ENCODE data around the gene DBT. TPM values are rescaled to one million over a fixed set of nuclear protein-coding genes. Genes with fewer than 3 reads are reported as not detected.
"Not testable (repeated sequence)": the region's sequence is repeated elsewhere in the genome, so short reads cannot be mapped to it uniquely, and the experiment has no call there.

Gene DBT
- total RNA-seq, 4 donors from 2014 or later: 1.8 to 7.6 (median 4.9) TPM

DNA sequence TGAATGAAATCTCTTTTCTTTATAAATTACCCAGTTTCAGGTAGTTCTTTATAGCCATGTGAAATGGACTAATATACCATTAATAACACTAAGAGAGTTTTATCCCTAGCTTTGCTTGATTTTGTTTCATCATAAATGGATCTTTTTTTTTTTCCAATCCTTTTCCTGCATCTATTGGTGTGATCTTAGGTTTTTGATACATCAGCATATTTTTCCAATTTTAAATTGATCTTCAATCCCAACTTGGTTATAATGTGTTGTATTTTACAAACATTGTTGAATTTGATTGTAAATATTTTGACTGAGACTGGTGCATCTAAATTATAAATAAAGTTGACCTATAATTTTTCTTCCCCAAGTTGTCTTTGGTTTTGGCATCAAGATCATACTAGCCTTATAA is 12.1 kb upstream of the DBT start:
- intact Hi-C loops (cut with DNase I; ENCODE audit: low total_unique reads) (no loop called here), in situ Hi-C loops (cut with MboI; ENCODE audit: low pct_ligation_motif_present in 1 of 4, low pct_unique_long_range_greater_than_20kb in 1 of 4, low sequenced_read_pairs in 3 of 4) (no loop called here)
- DNase-seq: no peak
- Histone ChIP-seq H3K36me3 (no peaks in the 10 kb centered on the region), H3K4me3 (no peak overlapping the region), H3K27me3 (no peaks in the 10 kb centered on the region), H3K4me1 (peaks cover 0 to 7% (median 5%) of the 10 kb centered on the region in 4 donors), H3K9me3 (no peaks in the 10 kb centered on the region), H3K27ac (no peak overlapping the region)
- TF ChIP-seq, protein P1, sequence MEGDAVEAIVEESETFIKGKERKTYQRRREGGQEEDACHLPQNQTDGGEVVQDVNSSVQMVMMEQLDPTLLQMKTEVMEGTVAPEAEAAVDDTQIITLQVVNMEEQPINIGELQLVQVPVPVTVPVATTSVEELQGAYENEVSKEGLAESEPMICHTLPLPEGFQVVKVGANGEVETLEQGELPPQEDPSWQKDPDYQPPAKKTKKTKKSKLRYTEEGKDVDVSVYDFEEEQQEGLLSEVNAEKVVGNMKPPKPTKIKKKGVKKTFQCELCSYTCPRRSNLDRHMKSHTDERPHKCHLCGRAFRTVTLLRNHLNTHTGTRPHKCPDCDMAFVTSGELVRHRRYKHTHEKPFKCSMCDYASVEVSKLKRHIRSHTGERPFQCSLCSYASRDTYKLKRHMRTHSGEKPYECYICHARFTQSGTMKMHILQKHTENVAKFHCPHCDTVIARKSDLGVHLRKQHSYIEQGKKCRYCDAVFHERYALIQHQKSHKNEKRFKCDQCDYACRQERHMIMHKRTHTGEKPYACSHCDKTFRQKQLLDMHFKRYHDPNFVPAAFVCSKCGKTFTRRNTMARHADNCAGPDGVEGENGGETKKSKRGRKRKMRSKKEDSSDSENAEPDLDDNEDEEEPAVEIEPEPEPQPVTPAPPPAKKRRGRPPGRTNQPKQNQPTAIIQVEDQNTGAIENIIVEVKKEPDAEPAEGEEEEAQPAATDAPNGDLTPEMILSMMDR (IDR thresholded peaks at IDR 0.05): no peak
- TF ChIP-seq POLR2AphosphoS5 (IDR thresholded peaks at IDR 0.05): no peak
- TF ChIP-seq POLR2A (IDR thresholded peaks at IDR 0.05): no peak
- TF ChIP-seq EP300 (IDR thresholded peaks at IDR 0.05; ENCODE audit: low read depth): no peak

DNA sequence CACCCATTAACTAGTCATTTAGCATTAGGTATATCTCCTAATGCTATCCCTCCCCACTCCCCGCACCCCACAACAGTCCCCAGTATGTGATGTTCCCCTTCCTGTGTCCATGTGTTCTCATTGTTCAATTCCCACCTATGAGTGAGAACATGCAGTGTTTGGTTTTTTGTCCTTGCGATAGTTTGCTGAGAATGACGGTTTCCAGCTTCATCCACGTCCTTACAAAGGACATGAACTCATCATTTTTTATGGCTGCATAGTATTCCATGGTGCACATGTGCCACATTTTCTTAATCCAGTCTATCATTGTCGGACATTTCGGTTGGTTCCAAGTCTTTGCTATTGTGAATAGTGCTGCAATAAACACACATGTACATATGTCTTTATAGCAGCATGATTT is 8.8 kb upstream of the DBT start:
- H3K4me1 ChIP-seq; H3K9me3 ChIP-seq; H3K27me3 ChIP-seq; H3K4me3 ChIP-seq; H3K27ac ChIP-seq; intact Hi-C loops (cut with DNase I; ENCODE audit: low total_unique reads); H3K36me3 ChIP-seq; DNase-seq; in situ Hi-C loops (cut with MboI; ENCODE audit: low pct_ligation_motif_present in 1 of 4, low pct_unique_long_range_greater_than_20kb in 1 of 4, low sequenced_read_pairs in 3 of 4): not testable (repeated sequence)
- 75 to 81% methylated on average over 4 to 6 of the region's 6 CpGs for WGBS, 2 donors (ENCODE audit: low coverage in 1 of 2)

DNA sequence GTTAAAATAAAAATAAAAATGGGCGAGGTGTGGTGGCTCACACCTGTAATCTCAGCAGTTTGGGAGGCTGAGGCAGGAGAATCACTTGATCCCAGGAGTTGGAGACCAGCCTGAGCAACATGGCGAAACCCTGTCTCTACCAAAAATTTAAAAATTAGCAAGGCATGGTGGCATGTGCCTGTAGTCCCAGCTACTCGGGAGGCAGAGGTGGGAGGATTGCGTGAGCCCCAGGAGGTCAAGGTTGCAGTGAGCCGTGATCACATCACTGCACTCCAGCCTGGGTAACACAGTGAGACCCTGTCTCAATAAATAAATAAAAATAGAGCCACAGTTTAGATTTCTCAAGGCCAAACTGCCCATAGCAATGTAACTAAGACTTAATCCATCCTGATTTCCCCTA is 6.6 kb upstream of the DBT start:
- DNase-seq; in situ Hi-C loops (cut with MboI; ENCODE audit: low pct_ligation_motif_present in 1 of 4, low pct_unique_long_range_greater_than_20kb in 1 of 4, low sequenced_read_pairs in 3 of 4); H3K4me1 ChIP-seq; H3K27ac ChIP-seq; intact Hi-C loops (cut with DNase I; ENCODE audit: low total_unique reads); H3K9me3 ChIP-seq; H3K27me3 ChIP-seq; H3K4me3 ChIP-seq; H3K36me3 ChIP-seq: not testable (repeated sequence)
- 92 to 97% methylated on average over 5 of the region's 5 CpGs for WGBS, 2 donors (ENCODE audit: low coverage in 1 of 2)

DNA sequence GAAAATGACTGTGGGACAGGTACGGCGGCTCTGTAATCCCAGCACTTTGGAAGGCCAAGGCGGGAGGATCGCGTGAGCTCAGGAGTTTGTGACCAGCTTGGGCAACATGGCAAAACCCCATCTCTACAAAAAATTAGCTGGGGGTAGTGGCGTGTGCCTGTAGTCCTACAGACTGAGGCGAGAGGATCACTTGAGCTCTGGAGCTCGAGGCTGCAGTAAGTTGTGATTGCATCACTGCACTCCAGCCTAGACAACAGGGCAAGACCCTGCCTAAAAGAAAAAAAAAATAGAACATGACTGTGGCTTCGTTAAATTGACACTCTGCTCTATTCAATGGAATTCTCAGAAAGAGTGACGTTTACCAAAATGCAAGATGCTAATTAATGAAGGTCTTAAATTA is 3.9 kb upstream of the DBT start:
- DNase-seq: no peak
- WGBS, 2 donors (ENCODE audit: low coverage in 1 of 2): 66 to 67% methylated on average over 8 to 10 of the region's 10 CpGs
- Histone ChIP-seq H3K27me3 (no peaks in the 10 kb centered on the region), H3K4me3 (no peak overlapping the region), H3K27ac (no peak overlapping the region), H3K4me1 (peaks cover 0 to 12% (median 9%) of the 10 kb centered on the region in 4 donors), H3K9me3 (no peaks in the 10 kb centered on the region), H3K36me3 (no peaks in the 10 kb centered on the region)
- in situ Hi-C loops (cut with MboI; ENCODE audit: low pct_ligation_motif_present in 1 of 4, low pct_unique_long_range_greater_than_20kb in 1 of 4, low sequenced_read_pairs in 3 of 4) (no loop called here), intact Hi-C loops (cut with DNase I; ENCODE audit: low total_unique reads) (no loop called here)
- TF ChIP-seq EP300 (IDR thresholded peaks at IDR 0.05; ENCODE audit: low read depth) (no peak), POLR2A (IDR thresholded peaks at IDR 0.05) (no peak), POLR2AphosphoS5 (IDR thresholded peaks at IDR 0.05) (no peak)
- TF ChIP-seq, protein P1 (IDR thresholded peaks at IDR 0.05): no peak

DNA sequence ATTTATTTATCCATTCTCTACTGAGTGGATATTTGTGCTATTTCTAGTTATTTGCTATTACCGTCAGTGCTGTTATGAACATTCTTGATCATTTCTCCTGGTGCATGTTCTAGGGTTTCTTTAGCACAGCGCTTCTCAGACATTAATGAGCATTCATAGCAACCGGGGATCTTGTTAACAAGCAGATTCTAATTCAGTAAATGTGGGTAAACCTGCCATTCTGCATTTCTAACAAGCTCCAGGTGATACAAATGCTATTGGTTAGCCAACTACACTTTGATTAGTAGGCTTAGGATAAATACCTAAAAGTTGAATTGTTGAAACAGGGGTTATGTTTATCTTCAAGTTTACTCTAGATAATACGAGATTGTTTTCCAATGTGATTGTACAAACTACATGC is 3.3 kb upstream of the DBT start:
- Histone ChIP-seq H3K36me3 (no peaks in the 10 kb centered on the region), H3K27ac (no peak overlapping the region), H3K27me3 (no peaks in the 10 kb centered on the region), H3K4me1 (peaks cover 0 to 16% (median 10%) of the 10 kb centered on the region in 4 donors), H3K9me3 (no peaks in the 10 kb centered on the region), H3K4me3 (no peak overlapping the region)
- DNase-seq: no peak
- intact Hi-C loops (cut with DNase I; ENCODE audit: low total_unique reads): no loop called here
- WGBS, 2 donors (ENCODE audit: low coverage in 1 of 2): 77 to 80% methylated on average over 4 of the region's 4 CpGs
- TF ChIP-seq EP300 (IDR thresholded peaks at IDR 0.05; ENCODE audit: low read depth) (no peak), POLR2A (IDR thresholded peaks at IDR 0.05) (no peak), POLR2AphosphoS5 (IDR thresholded peaks at IDR 0.05) (no peak)
- TF ChIP-seq, protein P1 (IDR thresholded peaks at IDR 0.05): no peak
- in situ Hi-C loops (cut with MboI; ENCODE audit: low pct_ligation_motif_present in 1 of 4, low pct_unique_long_range_greater_than_20kb in 1 of 4, low sequenced_read_pairs in 3 of 4): no loop called here
